SW 1271 (cell line): Measurements from ENCODE around the gene MGME1.
"Not testable (repeated sequence)": the region's sequence is repeated elsewhere in the genome, so short reads cannot be mapped to it uniquely, and the experiment has no call there.

Experiments used
- DNase-seq, 2 experiments: peaks; one replicate each; lab custom pipeline; 2025; lab: John Stamatoyannopoulos, UW

MGME1 gene

GRCh38 chr20:18020931-18021330, 52.1 kb downstream of the MGME1 start:
- DNase-seq = no peak

GRCh38 chr20:18024606-18025127, 55.8 kb downstream of the MGME1 start:
- DNase-seq = no peak

GRCh38 chr20:18027011-18027410, 58.2 kb downstream of the MGME1 start:
- not testable (repeated sequence) for DNase-seq

- DNase-seq = no peak
Observed at GRCh38 chr20:18030020-18030419, 61.2 kb downstream of the MGME1 start.

- no peak for DNase-seq
Observed at GRCh38 chr20:18031050-18031449, 62.2 kb downstream of the MGME1 start.

GRCh38 chr20:18031888-18032509, 63.2 kb downstream of the MGME1 start:
- DNase-seq = no peak

GRCh38 chr20:18032977-18033892, 64.4 kb downstream of the MGME1 start:
- DNase-seq = no peak

GRCh38 chr20:18034039-18034438, 65.2 kb downstream of the MGME1 start:
- no peak for DNase-seq

- no peak for DNase-seq
Observed at GRCh38 chr20:18039063-18039462, 70.2 kb downstream of the MGME1 start.
